Activated CD8-positive, alpha-beta T cell treated with anti-CD3 and anti-CD28 coated beads, Interleukin-2, amount 10 ng/mL, durations not matched to agents 7 days and 5 days (primary cell): Measurements from ENCODE around the gene CCDC183. TPM values are rescaled to one million over a fixed set of nuclear protein-coding genes. Genes with fewer than 3 reads are reported as not detected.

ENCODE experiments used
- ATAC-seq: fragments of 150-1000 bp; cut with Tn5 transposase; one replicate; pipeline ENCODE4 v1.10.0; 2021; ENCODE audit warnings: moderate library complexity
- CTCF ChIA-PET: fragments of 350-600 bp; sonication (Branson Sonifier 250); formaldehyde crosslinking; loops from one replicate; lab custom pipeline; 2021; ENCODE audit warnings: antibody characterized with exemption; lab: Charles Lee
- POLR2A ChIA-PET: fragments of 350-600 bp; sonication (Branson Sonifier 250); formaldehyde crosslinking; loops from one replicate; lab custom pipeline; 2021; ENCODE audit warnings: antibody characterized with exemption; lab: Charles Lee
- DNase-seq: peaks from one replicate; pipeline ENCODE4 v3.0.0-alpha.2; 2020
- H3K27ac Mint-ChIP-seq: one replicate; pipeline ENCODE4 v1.8.0; 2021; ENCODE audit warnings: mild to moderate bottlenecking, mixed read lengths
- H3K27me3 Mint-ChIP-seq: one replicate; pipeline ENCODE4 v1.8.0; 2021; ENCODE audit warnings: low read depth, mixed read lengths
- H3K36me3 Mint-ChIP-seq: one replicate; pipeline ENCODE4 v1.8.0; 2021; ENCODE audit warnings: low read depth, mixed read lengths
- H3K4me1 Mint-ChIP-seq: one replicate; pipeline ENCODE4 v1.8.0; 2021; ENCODE audit warnings: low read depth, mixed read lengths
- H3K4me3 Mint-ChIP-seq: one replicate; pipeline ENCODE4 v1.8.0; 2021; ENCODE audit warnings: mild to moderate bottlenecking, mixed read lengths
- H3K9me3 Mint-ChIP-seq: one replicate; pipeline ENCODE4 v1.8.0; 2022; ENCODE audit warnings: mixed read lengths; ENCODE audit not compliant: insufficient read depth
- microRNA-seq: library from miRNA; unstranded; fragments of <30 nt; microRNA quantifications from one replicate; pipeline ENCODE4 v1.2.0, GENCODE V29; 2022
- total RNA-seq, 2 experiments: library from RNA; stranded (reverse); gene quantifications; one replicate each; pipeline ENCODE4 v1.2.3, GENCODE V29; 2021

Gene CCDC183
- total RNA-seq, 2 experiments from 2014 or later, result 0.26 to 0.44 TPM

DNA sequence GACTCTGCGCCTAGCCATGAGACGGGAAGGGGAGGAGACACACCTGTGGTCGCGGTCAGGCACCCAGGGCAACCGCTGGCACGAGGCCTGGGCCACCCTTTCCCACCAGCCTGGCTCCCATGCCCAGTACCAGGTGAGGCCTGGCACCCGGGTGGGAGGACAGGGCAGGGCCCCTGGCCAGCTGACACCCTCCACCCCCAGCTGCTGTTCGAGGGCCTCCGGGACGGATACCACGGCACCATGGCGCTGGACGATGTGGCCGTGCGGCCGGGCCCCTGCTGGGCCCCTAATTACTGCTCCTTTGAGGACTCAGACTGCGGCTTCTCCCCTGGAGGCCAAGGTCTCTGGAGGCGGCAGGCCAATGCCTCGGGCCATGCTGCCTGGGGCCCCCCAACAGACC, 61.0 kb downstream of the CCDC183 start:
- Mint-ChIP-seq H3K27me3 (no peaks in the 10 kb centered on the region), H3K9me3 (no peaks in the 10 kb centered on the region), H3K27ac (no peak overlapping the region), H3K4me3 (no peak overlapping the region), H3K4me1 (no peaks in the 10 kb centered on the region), H3K36me3 (peaks cover under 1% of the 10 kb centered on the region)
- no peak for DNase-seq
- ChIA-PET CTCF (no interaction called here), POLR2A (interaction anchor here (1.1 kb wide), 1 partner anchor 9 kb away, joined by 4 read pairs; the partner anchor contains the start of gene EDF1)
- no peak for ATAC-seq

Small RNA genes within 50 kb of the gene (microRNA-seq; reads per million reads assigned to microRNA genes)
- not detected for gene MIR4292
- not detected for gene MIR6722

Other genes starting within 250 kb of the CCDC183 start
- gene EGFL7, start 133.4 kb upstream of the CCDC183 start, total RNA-seq, result 1 to 10 TPM; 1.9 TPM
- gene AGPAT2, start 108.9 kb upstream of the CCDC183 start, total RNA-seq, result 10 to 100 TPM; 32.7 to 33.7 TPM
- gene DIPK1B, start 83.8 kb upstream of the CCDC183 start, total RNA-seq, result under 1 TPM in 1 of 2 experiments, not detected in 1; 0.16 TPM
- gene LCN10, start 53.4 kb upstream of the CCDC183 start, total RNA-seq, result 1 to 10 TPM; 1.8 to 2.4 TPM
- not detected for gene LCN6, start 47.8 kb upstream of the CCDC183 start, total RNA-seq
- not detected for gene LCN8, start 38.1 kb upstream of the CCDC183 start, total RNA-seq
- not detected for gene LCN15, start 31.8 kb upstream of the CCDC183 start, total RNA-seq
- gene TMEM141, start 5.0 kb upstream of the CCDC183 start, total RNA-seq, result 10 to 100 TPM; 39.9 to 43.2 TPM
- gene RABL6, start 11.6 kb downstream of the CCDC183 start, total RNA-seq, result 100 to 1,000 TPM; 117 to 118 TPM
- 1 to 10 TPM; 5.3 to 5.6 TPM for gene AJM1, start 46.1 kb downstream of the CCDC183 start, total RNA-seq
- gene PHPT1, start 53.1 kb downstream of the CCDC183 start, total RNA-seq, result 100 to 1,000 TPM; 108 to 119 TPM
- gene MAMDC4, start 56.0 kb downstream of the CCDC183 start, total RNA-seq, result 10 to 100 TPM; 14.7 to 15.8 TPM
- 100 to 1,000 TPM; 279 to 310 TPM for gene EDF1, start 70.0 kb downstream of the CCDC183 start, total RNA-seq
- 10 to 100 TPM; 48.5 to 57.2 TPM for gene TRAF2, start 90.2 kb downstream of the CCDC183 start, total RNA-seq
- 100 to 1,000 TPM; 103 to 104 TPM for gene FBXW5, start 148.4 kb downstream of the CCDC183 start, total RNA-seq
- gene C8G, start 148.9 kb downstream of the CCDC183 start, total RNA-seq, result 1 to 10 TPM; 1.4 to 1.5 TPM
- gene LCN12, start 155.9 kb downstream of the CCDC183 start, total RNA-seq, result 1 to 10 TPM; 1.0 to 1.7 TPM
- 1 to 10 TPM; 1.2 to 1.4 TPM for gene PTGDS, start 181.2 kb downstream of the CCDC183 start, total RNA-seq
- not detected for gene LCNL1, start 186.7 kb downstream of the CCDC183 start, total RNA-seq
- 10 to 100 TPM; 80.6 to 85.2 TPM for gene PAXX, start 196.1 kb downstream of the CCDC183 start, total RNA-seq
- 1 to 10 TPM; 3.6 to 4.8 TPM for gene CLIC3, start 200.2 kb downstream of the CCDC183 start, total RNA-seq
- 10 to 100 TPM; 61.5 to 62.0 TPM for gene ABCA2, start 231.9 kb downstream of the CCDC183 start, total RNA-seq
- 1 to 10 TPM; 2.5 to 2.6 TPM for gene FUT7, start 235.8 kb downstream of the CCDC183 start, total RNA-seq
- 10 to 100 TPM; 20.1 to 29.9 TPM for gene NPDC1, start 249.8 kb downstream of the CCDC183 start, total RNA-seq